Heart right ventricle (tissue), 16 donors: ENCODE measurements around the gene LOXL1. TPM values are rescaled to one million over a fixed set of nuclear protein-coding genes. Genes with fewer than 3 reads are reported as not detected.

Source experiments
- ATAC-seq, 8 donors: fragments of 200-7000 bp; cut with Tn5 transposase; one replicate each; pipeline ENCODE4 v1.9.1; 2020; ENCODE audit warnings: mild to moderate bottlenecking in 8 of 8, moderate library complexity in 8 of 8, moderate number of reproducible peaks in 1 of 8
- DNase-seq, 2 donors: peaks; one replicate each; pipeline ENCODE4 v3.0.0-alpha.2; 2020
- H3K27ac ChIP-seq, 10 donors: fragments of 200-600 bp; sonication (generic) in 2 of 10; one replicate each; pipeline versions ENCODE4 v1.5.0 to v1.8.0; 2020 to 2022; ENCODE audit warnings: mild to moderate bottlenecking in 3 of 10
- H3K27me3 ChIP-seq, 7 donors: fragments of 200-600 bp; one replicate each; pipeline ENCODE4 v1.8.0; 2021 to 2022; ENCODE audit warnings: mild to moderate bottlenecking in 2 of 7
- H3K36me3 ChIP-seq, 9 donors: fragments of 200-600 bp; sonication (generic) in 1 of 9; one replicate each; pipeline versions ENCODE4 v1.5.0 to v1.8.0; 2020 to 2022; ENCODE audit warnings: mild to moderate bottlenecking in 2 of 9
- H3K4me1 ChIP-seq, 9 donors: fragments of 200-600 bp; sonication (generic) in 1 of 9; one replicate each; pipeline versions ENCODE4 v1.5.0 to v1.8.0; 2020 to 2022; ENCODE audit warnings: mild to moderate bottlenecking in 4 of 9
- H3K4me3 ChIP-seq, 10 donors: fragments of 200-600 bp; sonication (generic) in 2 of 10; one replicate each; pipeline versions ENCODE4 v1.5.0 to v1.8.0; 2020 to 2022; ENCODE audit warnings: mild to moderate bottlenecking in 7 of 10, moderate library complexity in 2 of 10
- H3K9me3 ChIP-seq, 11 donors: fragments of 200-600 bp in 10 of 11; sonication (generic) in 2 of 11; one replicate each; pipeline versions ENCODE4 v1.5.0 to v1.8.0; 2013 to 2022; ENCODE audit warnings: mild to moderate bottlenecking in 2 of 11, control low read depth in 1 of 11, moderate library complexity in 1 of 11
- CTCF ChIP-seq, 9 donors: fragments of 200-600 bp; sonication (generic) in 2 of 9; IDR thresholded peaks; one replicate each; pipeline versions ENCODE4 v1.5.0 to v1.8.0; 2021 to 2022; ENCODE audit warnings: antibody characterized with exemption in 9 of 9, mild to moderate bottlenecking in 5 of 9, moderate library complexity in 1 of 9
- WGBS, 2 donors: extraction: QIAGEN DNeasy Blood & Tissue Kit; methylation state at CpG; one replicate each; pipeline ENCODE4 v1.1.7; 2013; ENCODE audit warnings: inconsistent platforms in 1 of 2; 5-methylcytosine and 5-hydroxymethylcytosine counted together
- intact Hi-C, 10 donors: fragments of 100-400 bp; cut with DNase I; formaldehyde crosslinking; loops; one replicate each; pipeline versions ENCODE4 v1.11.1 to v1.14.2; 2022
- polyA plus RNA-seq, 2 donors: library from polyadenylated mRNA; stranded (reverse); fragments of 200-250 nt; gene quantifications; one replicate each; pipeline ENCODE4 v1.2.3, GENCODE V29; 2013
- total RNA-seq, 10 donors: library from RNA; stranded (reverse); fragmentation: NEBNext Ultra II Directional in 3 of 10; extraction: Animal tissue kit (Norgen Biotek cat#: 25700) in 3 of 10; gene quantifications; one replicate each; pipeline versions ENCODE4 v1.2.1 to v1.2.4, GENCODE V29; 2021 to 2023
- donor health status: Arrhythmogenic right ventricular cardiomyopathy.
- donor health status: ischemic (EF 13 %, LVEDD 7.1; RV severe dilation, severe dysfunction).
- donor health status: healthy with polysubstance abuse.
- donor health status: DM: no; HTN: yes; CAD: no.
- donor health status: DM: no; HTN: no; CAD: no.
- donor health status: ischemic (EF 25% LVEDD 6.9; RV normal size, moderate dysfunction).
- donor health status: ischemic (EF 25% LVEDD 5.7; RV mildly dilated, moderate dysfunction).
- donor health status: healthy.
- donor health status: DM: yes; HTN: yes; CAD: no.
- donor health status: Ischemic cardiomyopathy.
- donor health status: ischemic (EF 35%, LVEDD 5.7; RV mildly dilated, moderate dysfunction).
- donor health status: nonischemic (EF 11% LVEDD 7.7; RV severe dilation, severe dysfunction).
- donor health status: DM: yes; HTN: yes; CAD: no.
- donor health status: PGD.
- donor health status: ischemic (EF 29% LVEDD 5.4; RV normal size, mild dysfunction).
- donor health status: nonischemic (EF 23%, LVEDD 6.1; RV moderate dilation, normal function).

The LOXL1 gene
- total and polyA plus RNA-seq, 12 donors = 11.2 to 66.6 (median 27.8) TPM

GRCh38 chr15:73952171-73952912, 26.1 kb downstream of the LOXL1 start:
- 78 to 84% methylated on average over 21 of the region's 21 CpGs for WGBS, 2 donors
- H3K27ac ChIP-seq = peak overlapping the region; percentile 87 to 97 (median 92)
- H3K9me3 ChIP-seq = no peaks in the 10 kb centered on the region
- TF ChIP-seq CTCF (IDR thresholded peaks at IDR 0.05) = no peak
- H3K4me3 ChIP-seq = no peak overlapping the region
- DNase-seq (no peak), ATAC-seq (no peak)
- peaks cover 0 to 33% (median 14%) of the 10 kb centered on the region in 9 donors for H3K36me3 ChIP-seq
- intact Hi-C loops = no loop called here
- no peaks in the 10 kb centered on the region for H3K27me3 ChIP-seq
- peaks cover 15 to 57% (median 43%) of the 10 kb centered on the region in 9 donors for H3K4me1 ChIP-seq

- Histone ChIP-seq H3K9me3 (no peaks in the 10 kb centered on the region), H3K4me1 (peaks cover 15 to 60% (median 43%) of the 10 kb centered on the region in 9 donors), H3K27me3 (no peaks in the 10 kb centered on the region), H3K4me3 (no peak overlapping the region), H3K27ac (peak overlapping the region in 6 of 10 donors; percentile 90 to 97 (median 94)), H3K36me3 (peaks cover 0 to 26% (median 6%) of the 10 kb centered on the region in 9 donors)
- no peak for DNase-seq
- intact Hi-C loops = no loop called here
- TF ChIP-seq CTCF (IDR thresholded peaks at IDR 0.05) = no peak
- ATAC-seq = no peak
- WGBS, 2 donors = 78 to 81% methylated on average over 10 of the region's 10 CpGs
Measured at GRCh38 chr15:73952913-73953750, 26.9 kb downstream of the LOXL1 start.

GRCh38 chr15:73954188-73955145, 28.2 kb downstream of the LOXL1 start:
- ATAC-seq (no peak), DNase-seq (no peak)
- Histone ChIP-seq H3K4me1 (peaks cover 15 to 68% (median 45%) of the 10 kb centered on the region in 9 donors), H3K27ac (peak overlapping the region in 3 of 10 donors; percentile 17 to 97 (median 95)), H3K27me3 (no peaks in the 10 kb centered on the region), H3K4me3 (no peak overlapping the region), H3K9me3 (no peaks in the 10 kb centered on the region), H3K36me3 (peaks cover 0 to 12% (median 4%) of the 10 kb centered on the region in 9 donors)
- no peak for TF ChIP-seq CTCF (IDR thresholded peaks at IDR 0.05)
- 92 to 93% methylated on average over 27 of the region's 27 CpGs for WGBS, 2 donors
- intact Hi-C loops = no loop called here
